Peyer's patch (tissue), 4 donors: Measurements from ENCODE around the gene MYRFL. TPM values are rescaled to one million over a fixed set of nuclear protein-coding genes. Genes with fewer than 3 reads are reported as not detected.

ENCODE experiments used
- DNase-seq, 3 donors: peaks; one replicate each; pipeline ENCODE4 v3.0.0-alpha.2; 2017 to 2019
- H3K27ac ChIP-seq, 4 donors: fragments of 200-600 bp; sonication (generic); one replicate each; pipeline ENCODE4 v1.5.1; 2016 to 2019
- H3K27me3 ChIP-seq, 2 donors: fragments of 200-600 bp; sonication (generic); one replicate each; pipeline ENCODE4 v1.5.1; 2019
- H3K36me3 ChIP-seq, 3 donors: fragments of 200-600 bp; sonication (generic); one replicate each; pipeline ENCODE4 v1.5.1; 2016 to 2019
- H3K4me1 ChIP-seq, 4 donors: fragments of 200-600 bp; sonication (generic); one replicate each; pipeline ENCODE4 v1.5.1; 2016 to 2019
- H3K4me3 ChIP-seq, 4 donors: fragments of 200-600 bp; sonication (generic); 1 replicate in 3 of 4; 2 replicates in 1 of 4; pipeline ENCODE4 v1.5.1; 2016 to 2019; ENCODE audit warnings: mild to moderate bottlenecking in 1 of 4
- H3K9me3 ChIP-seq, 4 donors: fragments of 200-600 bp; sonication (generic); one replicate each; pipeline ENCODE4 v1.5.1; 2016 to 2019; ENCODE audit warnings: mild to moderate bottlenecking in 1 of 4
- POLR2A ChIP-seq, 2 donors: fragments of 450-650 bp; IDR thresholded peaks; one replicate each; pipeline ENCODE4 v1.5.1; 2017; ENCODE audit warnings: antibody characterized with exemption in 2 of 2, mild to moderate bottlenecking in 2 of 2, moderate library complexity in 2 of 2
- total RNA-seq, 4 donors: library from RNA; depleted of rRNA; stranded (reverse); fragments of >200 nt; gene quantifications; one replicate each; pipeline ENCODE4 v1.1.0, GENCODE V29; 2016
- TF ChIP-seq, protein P1 (sequence below), 6 experiments: fragments of 450-650 bp in 4 of 6; fragments of 200-600 bp in 2 of 6; sonication (generic) in 1 of 6; IDR thresholded peaks; one replicate each; pipeline ENCODE4 v1.5.1; 2017 to 2019; ENCODE audit warnings: antibody characterized with exemption in 6 of 6, mild to moderate bottlenecking in 3 of 6, moderate library complexity in 1 of 6

The MYRFL gene
- total RNA-seq, 4 donors from 2014 or later, result 12.4 to 60.1 (median 54.5) TPM

DNA sequence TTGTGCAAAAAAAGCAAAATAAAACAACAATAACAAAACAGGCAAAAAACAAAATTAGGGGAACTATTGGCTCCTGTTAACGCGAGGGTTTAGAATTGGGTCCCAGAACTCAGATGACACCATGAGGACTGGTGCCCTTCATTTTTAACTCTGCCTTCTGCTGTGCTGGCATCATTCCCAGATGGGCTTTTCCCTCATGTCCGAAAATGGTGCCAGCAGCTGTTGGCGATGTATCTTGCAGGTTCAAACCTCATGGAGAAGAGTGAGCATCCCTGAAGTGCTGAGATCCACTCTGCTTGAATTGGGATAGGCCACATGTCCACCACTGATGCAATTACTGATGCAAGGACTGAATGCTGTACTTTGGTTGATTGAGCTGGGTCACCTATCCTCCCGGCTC is 61.1 kb downstream of the MYRFL start:
- Histone ChIP-seq H3K36me3 (peaks cover 0 to 11% (median 0%) of the 10 kb centered on the region in 3 donors), H3K4me3 (no peak overlapping the region), H3K27me3 (no peaks in the 10 kb centered on the region), H3K27ac (no peak overlapping the region), H3K4me1 (no peaks in the 10 kb centered on the region), H3K9me3 (no peaks in the 10 kb centered on the region)
- DNase-seq, result no peak
- TF ChIP-seq, protein P1, sequence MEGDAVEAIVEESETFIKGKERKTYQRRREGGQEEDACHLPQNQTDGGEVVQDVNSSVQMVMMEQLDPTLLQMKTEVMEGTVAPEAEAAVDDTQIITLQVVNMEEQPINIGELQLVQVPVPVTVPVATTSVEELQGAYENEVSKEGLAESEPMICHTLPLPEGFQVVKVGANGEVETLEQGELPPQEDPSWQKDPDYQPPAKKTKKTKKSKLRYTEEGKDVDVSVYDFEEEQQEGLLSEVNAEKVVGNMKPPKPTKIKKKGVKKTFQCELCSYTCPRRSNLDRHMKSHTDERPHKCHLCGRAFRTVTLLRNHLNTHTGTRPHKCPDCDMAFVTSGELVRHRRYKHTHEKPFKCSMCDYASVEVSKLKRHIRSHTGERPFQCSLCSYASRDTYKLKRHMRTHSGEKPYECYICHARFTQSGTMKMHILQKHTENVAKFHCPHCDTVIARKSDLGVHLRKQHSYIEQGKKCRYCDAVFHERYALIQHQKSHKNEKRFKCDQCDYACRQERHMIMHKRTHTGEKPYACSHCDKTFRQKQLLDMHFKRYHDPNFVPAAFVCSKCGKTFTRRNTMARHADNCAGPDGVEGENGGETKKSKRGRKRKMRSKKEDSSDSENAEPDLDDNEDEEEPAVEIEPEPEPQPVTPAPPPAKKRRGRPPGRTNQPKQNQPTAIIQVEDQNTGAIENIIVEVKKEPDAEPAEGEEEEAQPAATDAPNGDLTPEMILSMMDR (IDR thresholded peaks at IDR 0.05), result no peak
- no peak for TF ChIP-seq POLR2A (IDR thresholded peaks at IDR 0.05)

DNA sequence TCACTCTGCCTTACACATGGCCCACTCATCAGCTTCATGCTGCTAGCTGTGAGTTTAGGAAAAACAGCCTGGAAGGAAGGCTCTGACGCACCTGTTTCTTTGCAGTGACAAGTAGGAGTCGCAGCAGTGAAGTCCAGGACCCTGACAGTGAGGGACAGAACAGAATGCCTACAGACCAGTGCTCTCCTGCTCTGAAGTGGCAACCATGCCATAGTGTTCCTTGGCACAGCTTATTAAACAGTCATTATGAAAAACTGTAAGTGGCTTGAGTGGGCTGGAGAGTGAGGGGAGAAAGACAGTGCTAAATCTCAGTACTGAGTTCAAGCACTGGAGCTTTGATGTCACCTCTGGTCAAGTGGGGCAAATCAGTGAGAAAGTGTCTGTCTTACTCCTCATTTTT is 61.7 kb downstream of the MYRFL start:
- Histone ChIP-seq H3K4me3 (no peak overlapping the region), H3K27me3 (no peaks in the 10 kb centered on the region), H3K27ac (no peak overlapping the region), H3K4me1 (no peaks in the 10 kb centered on the region), H3K9me3 (no peaks in the 10 kb centered on the region), H3K36me3 (peaks cover 0 to 16% (median 0%) of the 10 kb centered on the region in 3 donors)
- no peak for DNase-seq
- TF ChIP-seq POLR2A (IDR thresholded peaks at IDR 0.05), result no peak
- TF ChIP-seq, protein P1 (IDR thresholded peaks at IDR 0.05), result no peak

DNA sequence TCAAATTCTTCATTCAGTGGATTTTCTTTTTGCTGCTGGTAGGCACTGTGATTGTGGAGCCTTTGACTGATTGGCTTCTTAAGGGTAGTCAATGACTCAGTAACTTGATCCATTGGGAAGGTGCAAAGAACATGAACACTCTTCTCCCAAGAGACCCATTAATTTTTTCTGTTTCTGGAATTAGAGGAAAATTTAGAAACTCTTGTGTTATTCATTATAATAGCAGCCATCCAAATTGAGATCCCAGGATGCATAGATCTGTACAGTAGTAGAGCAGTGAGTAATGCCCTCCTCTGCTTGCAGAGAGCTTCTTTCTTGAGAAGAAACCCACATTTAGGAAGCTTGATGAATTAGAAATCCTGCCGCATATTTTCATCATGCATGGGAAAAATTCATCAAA is 63.9 kb downstream of the MYRFL start:
- peaks cover 0 to 16% (median 0%) of the 10 kb centered on the region in 3 donors for H3K36me3 ChIP-seq
- DNase-seq, result no peak
- no peaks in the 10 kb centered on the region for H3K9me3 ChIP-seq
- H3K27me3 ChIP-seq, result no peaks in the 10 kb centered on the region
- H3K27ac ChIP-seq, result no peak overlapping the region
- TF ChIP-seq, protein P1 (IDR thresholded peaks at IDR 0.05), result no peak
- no peak for TF ChIP-seq POLR2A (IDR thresholded peaks at IDR 0.05)
- no peaks in the 10 kb centered on the region for H3K4me1 ChIP-seq
- H3K4me3 ChIP-seq, result no peak overlapping the region

DNA sequence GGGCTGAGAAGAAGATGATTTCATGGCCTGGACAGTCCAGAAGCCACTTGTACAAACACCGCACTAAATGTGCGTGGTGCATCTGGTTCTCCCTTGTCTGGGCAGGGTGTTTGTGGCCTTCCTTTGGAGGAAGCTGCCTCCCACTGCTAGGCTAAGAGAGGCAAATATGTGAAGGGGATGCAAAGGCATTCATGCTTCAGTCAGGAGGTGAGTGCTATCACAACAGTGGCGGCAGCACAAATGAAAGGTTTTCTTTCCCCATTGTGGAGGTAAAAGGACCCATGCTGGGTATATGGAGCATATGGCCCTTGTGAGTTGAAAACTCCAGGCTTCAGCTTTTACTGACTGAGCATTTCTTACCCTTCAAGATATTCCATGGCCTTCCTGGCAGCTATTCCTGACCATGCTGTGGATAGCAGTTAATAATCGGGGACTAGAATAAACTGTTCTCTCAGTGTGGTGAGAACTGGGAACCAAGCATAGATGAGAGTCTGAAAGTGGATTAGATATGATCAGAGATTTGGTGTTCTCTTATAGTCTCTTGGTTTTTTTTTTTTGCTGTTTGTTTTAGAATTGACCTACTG is 69.9 kb downstream of the MYRFL start:
- TF ChIP-seq POLR2A (IDR thresholded peaks at IDR 0.05), result no peak
- TF ChIP-seq, protein P1 (IDR thresholded peaks at IDR 0.05), result no peak
- Histone ChIP-seq H3K27ac (no peak overlapping the region), H3K36me3 (peaks cover 0 to 26% (median 0%) of the 10 kb centered on the region in 3 donors), H3K9me3 (no peaks in the 10 kb centered on the region), H3K27me3 (no peaks in the 10 kb centered on the region), H3K4me1 (no peaks in the 10 kb centered on the region), H3K4me3 (no peak overlapping the region)
- DNase-seq, result no peak

DNA sequence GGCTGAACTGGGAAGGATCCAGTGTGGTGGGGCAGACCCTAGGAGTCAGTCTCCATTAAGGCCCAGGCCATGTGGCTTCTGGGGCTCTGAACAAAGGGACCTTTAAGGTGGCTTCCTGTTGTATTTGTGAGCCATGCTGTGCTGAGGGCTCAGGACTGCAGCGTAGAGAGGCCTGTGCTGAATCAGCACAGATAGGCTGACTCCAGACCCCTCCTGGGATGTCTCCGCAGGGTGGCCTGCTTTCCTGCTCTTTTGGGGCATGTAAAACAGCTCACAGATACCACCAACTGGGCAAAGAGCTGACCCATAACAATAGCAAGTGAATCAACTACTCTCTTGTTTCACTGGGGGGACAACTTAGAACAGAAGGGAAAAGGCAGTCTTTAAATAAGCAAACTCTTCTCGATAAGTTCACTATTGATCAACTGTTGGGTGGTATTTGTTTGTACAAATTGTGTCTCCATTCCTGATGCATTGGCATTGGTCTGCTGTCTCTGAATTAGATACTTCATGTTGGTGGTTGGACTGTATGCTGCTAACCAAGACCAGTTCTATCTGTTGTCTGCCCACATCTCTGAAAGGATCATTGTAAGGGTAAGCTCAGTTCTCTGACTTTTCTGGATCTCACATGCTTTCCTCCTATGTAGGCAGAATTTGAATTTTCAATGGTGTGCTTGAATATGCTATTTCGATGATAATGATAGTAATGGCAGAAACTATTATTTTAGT is 71.8 kb downstream of the MYRFL start:
- TF ChIP-seq, protein P1 (IDR thresholded peaks at IDR 0.05), result no peak
- TF ChIP-seq POLR2A (IDR thresholded peaks at IDR 0.05), result no peak
- H3K9me3 ChIP-seq, result no peaks in the 10 kb centered on the region

More for the DNA sequence above, 71.8 kb downstream of the MYRFL start:
- Histone ChIP-seq H3K27me3 (no peaks in the 10 kb centered on the region), H3K36me3 (peaks cover 0 to 21% (median 0%) of the 10 kb centered on the region in 3 donors), H3K27ac (no peak overlapping the region), H3K4me1 (no peaks in the 10 kb centered on the region), H3K4me3 (no peak overlapping the region)
- DNase-seq, result no peak
